NCI-H446 treated with DMSO at 0.1 percent for 48 hours (cell line): Measurements from ENCODE around the gene BCKDHA.
"Not testable (repeated sequence)": the region's sequence is repeated elsewhere in the genome, so short reads cannot be mapped to it uniquely, and the experiment has no call there.

ENCODE experiments used
- DNase-seq: peaks from one replicate; lab custom pipeline; 2025; lab: John Stamatoyannopoulos, UW

Gene BCKDHA

GRCh38 chr19:41405776-41406175 is 8.2 kb downstream of the BCKDHA start:
- no peak for DNase-seq

- no peak for DNase-seq
Measured at GRCh38 chr19:41407271-41407670, 9.7 kb downstream of the BCKDHA start.

DNA sequence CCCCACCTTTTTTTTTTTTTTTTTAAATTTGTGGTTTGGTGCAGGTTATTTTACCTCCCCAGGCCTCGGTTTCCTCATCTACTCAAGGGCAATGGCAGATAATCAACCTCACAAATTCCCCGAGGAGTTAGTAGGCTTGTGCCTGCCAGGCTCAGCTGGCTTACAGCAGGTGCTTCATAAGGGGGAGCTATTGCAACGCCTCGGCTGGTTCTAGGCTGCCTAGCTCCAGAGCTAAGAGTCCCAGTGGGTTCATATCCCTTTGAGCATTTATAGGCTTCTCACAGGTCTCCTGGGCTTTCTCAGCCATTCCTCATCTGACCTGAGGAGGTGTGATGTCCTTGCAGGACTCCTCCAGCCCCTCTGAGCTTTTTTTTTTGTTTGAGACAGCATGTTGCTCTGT is 10.6 kb downstream of the BCKDHA start:
- no peak for DNase-seq

DNA sequence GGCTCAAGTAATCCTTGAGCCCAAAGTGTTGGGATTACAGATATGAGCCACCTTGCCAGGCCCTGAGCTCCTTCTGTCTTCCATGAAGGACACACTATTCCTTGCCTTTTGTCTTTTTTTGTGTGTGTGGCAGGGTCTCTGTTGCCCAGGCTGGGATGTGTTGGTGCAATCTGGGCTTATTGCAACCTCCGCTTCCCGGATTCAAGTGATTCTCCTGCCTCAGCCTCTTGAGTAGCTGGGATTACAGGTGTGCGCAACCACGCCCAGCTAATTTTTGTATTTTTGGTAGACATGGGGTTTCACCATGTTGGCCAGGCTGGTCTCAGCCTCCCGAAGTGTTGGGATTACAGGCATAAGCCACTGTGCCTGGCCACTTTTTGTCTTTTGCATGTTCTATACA is 11.2 kb downstream of the BCKDHA start:
- DNase-seq, result not testable (repeated sequence)

DNA sequence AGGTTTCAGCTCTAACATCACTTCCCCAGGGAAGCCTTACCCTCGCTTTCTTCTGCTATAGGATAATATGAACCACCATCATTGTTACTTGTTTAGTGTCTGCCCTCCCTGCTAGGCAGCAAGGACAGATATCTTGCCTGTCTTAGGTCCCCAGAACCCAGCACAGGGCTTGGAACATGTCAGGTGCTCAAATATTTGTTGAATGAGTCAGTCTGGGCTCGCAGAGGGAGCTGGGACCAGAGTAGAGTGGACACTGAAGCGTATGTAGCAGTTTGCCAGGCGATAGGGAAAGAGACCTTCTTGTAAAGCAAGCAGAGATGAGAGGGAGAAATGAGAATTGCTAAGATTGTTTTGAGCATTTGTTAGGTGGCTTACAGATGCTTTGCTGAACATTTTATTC is 11.7 kb downstream of the BCKDHA start:
- DNase-seq, result no peak

GRCh38 chr19:41410336-41411054 is 12.9 kb downstream of the BCKDHA start:
- no peak for DNase-seq

DNA sequence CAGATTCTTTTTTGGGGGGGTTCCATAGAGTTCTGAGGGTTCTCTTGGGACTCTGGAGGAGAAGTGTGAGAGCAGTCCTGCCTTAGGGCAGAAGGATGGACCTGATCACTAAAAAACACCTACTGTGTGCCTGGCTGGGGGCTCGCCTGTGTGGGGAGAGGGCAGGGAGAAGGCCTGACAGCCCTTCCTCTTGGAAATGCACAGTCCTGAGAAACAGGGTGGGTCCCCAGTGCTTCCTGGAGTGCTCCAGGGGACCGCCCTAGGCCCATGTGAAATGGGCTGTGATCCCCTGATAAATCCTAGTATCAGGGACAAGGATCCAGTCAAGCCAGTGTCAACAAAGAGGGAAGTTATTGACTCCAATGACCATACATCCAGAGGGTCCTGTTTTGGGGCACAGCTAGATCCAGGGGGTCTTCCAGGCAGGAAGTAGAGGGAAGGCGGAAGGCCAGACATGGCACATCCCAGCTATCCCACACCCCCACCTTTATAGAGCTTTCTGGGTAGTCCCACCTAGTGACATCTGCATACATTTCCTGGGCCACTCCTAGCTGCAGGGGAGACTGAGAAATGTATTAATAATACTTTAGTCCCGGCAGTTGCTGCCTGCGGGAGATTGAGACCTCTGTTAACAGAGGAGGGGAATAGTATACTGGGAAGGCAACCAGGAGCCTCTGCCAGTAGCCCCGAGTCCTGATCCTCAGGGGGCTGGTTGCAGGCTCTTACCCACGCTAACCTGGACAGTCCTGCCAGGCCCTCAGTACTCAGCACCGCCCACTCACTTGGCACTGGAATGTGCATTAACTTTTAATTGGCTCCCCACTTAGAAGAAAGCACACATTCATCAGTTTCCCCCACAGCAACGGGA is 13.7 kb downstream of the BCKDHA start:
- no peak for DNase-seq

DNA sequence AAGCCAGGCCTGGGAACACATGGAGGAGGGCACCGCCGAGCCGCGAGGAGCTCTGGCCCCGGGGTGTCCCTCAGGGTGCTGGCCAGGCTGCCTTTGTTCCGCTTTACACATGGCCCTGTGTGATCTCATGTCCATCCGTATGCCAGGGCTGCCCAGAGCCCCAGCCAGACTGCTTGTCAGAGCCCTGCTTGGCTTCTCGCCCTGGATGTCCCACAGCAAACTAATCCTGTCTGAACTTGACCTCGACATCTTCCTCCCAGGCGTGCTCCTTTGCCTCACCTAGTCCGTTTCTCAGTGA is 14.3 kb downstream of the BCKDHA start:
- DNase-seq, result no peak

GRCh38 chr19:41412953-41413352 is 15.3 kb downstream of the BCKDHA start:
- DNase-seq, result no peak

DNA sequence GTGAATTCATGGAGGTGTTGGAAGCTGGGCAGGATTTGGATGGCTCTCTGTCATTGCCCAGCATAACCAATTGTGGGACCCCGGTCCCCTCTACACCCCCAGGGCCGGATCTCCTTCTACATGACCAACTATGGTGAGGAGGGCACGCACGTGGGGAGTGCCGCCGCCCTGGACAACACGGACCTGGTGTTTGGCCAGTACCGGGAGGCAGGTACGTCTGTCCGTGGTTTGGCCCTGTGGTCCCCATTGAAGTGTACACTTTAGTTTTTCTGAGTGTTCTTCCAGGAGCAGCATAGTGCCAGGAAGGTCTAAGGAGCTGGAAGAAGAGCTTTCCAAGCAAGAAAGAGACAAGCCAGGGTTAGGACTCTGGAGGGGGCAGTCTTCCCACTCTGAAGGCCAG is 16.3 kb downstream of the BCKDHA start:
- no peak for DNase-seq

GRCh38 chr19:41414461-41414860 is 16.8 kb downstream of the BCKDHA start:
- no peak for DNase-seq

- no peak for DNase-seq
Measured at GRCh38 chr19:41415154-41415571, 17.5 kb downstream of the BCKDHA start.

DNA sequence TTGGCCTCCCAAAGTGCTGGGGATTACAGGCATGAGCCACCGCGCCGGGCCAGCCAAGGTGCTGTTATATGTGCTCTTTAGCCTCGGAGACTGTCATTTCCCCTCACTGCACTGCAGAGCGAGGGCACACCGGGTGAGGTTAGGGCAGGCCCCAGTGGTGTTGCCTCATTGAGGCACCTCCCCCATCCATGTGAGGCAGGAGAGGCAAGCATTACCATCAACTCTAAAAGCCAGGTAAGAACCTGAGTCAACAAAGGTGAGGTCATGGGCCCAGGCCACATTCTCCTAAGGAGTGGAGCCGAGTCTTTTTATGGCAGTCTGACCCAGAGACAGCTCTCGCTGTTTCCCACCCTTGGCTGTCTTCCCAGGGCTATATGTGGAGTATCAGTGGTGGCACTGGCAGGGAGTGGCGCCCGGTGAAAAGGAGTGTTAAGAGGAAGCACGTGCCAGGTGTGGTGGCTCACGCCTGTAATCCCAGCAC is 18.6 kb downstream of the BCKDHA start:
- DNase-seq, result no peak

DNA sequence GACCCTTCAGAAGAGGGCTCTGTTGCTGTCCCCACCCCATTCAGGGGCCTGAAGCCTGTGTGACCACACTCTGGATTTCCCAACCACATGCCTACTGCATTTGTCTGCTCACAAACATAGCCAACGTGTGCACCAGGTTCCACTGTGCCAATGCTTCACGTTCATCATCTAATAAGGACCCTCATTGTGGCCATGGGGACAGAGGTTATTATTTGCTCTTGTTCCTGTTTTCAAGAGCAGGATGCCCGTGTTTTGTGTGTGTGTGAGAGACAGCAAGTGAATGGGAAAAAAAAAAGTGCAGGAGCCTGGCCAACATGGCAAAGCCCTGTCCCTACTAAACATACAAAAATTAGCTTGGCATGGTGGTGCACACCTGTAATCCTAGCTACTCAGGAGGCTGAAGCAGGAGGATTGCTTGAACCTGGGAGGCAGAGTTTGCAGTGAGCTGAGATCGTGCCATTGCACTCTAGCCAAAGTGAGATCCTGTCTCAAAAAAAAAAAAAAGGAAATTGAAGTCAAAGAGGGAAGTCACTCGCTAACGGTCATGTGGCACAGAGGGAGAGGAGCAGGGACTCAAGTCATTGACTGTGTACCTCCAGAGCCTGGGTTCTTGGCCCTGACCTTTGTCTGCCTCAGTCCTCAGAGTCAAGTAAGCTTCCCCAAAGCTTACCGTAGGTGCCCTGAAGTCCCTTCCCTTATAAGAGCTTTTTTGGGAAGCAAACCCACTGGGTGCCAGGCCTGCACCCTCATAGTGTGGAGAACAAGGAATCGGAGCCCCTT is 22.7 kb downstream of the BCKDHA start:
- no peak for DNase-seq

DNA sequence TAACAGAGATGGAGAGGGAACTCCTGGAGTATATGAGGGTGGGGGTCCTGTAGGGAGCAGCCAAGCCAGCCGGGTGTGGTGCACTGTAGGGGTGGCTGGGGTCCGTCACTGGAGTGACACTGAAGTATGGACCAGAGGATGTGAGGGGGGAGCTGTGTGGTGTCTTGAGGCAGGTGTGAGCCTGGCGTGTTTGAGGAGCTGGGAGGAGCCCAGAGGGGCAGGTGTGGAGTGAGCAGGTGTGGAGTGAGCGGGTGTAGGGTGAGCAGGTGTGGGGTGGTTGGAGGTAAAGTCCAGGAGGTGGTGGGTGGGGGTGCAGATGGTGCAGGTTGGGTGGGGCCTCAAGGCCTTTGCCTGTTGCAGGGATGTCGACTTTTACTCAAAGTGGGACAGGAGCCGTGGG is 23.7 kb downstream of the BCKDHA start:
- no peak for DNase-seq

DNA sequence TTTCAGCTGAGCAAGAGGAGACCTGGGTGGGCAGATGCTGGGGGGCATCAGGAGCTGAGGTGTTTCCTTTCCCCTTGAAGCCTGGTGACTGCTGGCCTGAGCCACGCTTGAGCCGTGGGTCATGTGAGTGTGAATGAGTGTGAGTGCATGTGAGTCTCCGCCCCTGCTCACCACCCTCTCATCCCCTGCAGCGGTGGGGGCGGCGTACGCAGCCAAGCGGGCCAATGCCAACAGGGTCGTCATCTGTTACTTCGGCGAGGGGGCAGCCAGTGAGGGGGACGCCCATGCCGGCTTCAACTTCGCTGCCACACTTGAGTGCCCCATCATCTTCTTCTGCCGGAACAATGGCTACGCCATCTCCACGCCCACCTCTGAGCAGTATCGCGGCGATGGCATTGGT is 24.4 kb downstream of the BCKDHA start:
- no peak for DNase-seq

GRCh38 chr19:41422456-41422855 is 24.8 kb downstream of the BCKDHA start:
- no peak for DNase-seq

GRCh38 chr19:41422955-41423354 is 25.3 kb downstream of the BCKDHA start:
- DNase-seq, result no peak

DNA sequence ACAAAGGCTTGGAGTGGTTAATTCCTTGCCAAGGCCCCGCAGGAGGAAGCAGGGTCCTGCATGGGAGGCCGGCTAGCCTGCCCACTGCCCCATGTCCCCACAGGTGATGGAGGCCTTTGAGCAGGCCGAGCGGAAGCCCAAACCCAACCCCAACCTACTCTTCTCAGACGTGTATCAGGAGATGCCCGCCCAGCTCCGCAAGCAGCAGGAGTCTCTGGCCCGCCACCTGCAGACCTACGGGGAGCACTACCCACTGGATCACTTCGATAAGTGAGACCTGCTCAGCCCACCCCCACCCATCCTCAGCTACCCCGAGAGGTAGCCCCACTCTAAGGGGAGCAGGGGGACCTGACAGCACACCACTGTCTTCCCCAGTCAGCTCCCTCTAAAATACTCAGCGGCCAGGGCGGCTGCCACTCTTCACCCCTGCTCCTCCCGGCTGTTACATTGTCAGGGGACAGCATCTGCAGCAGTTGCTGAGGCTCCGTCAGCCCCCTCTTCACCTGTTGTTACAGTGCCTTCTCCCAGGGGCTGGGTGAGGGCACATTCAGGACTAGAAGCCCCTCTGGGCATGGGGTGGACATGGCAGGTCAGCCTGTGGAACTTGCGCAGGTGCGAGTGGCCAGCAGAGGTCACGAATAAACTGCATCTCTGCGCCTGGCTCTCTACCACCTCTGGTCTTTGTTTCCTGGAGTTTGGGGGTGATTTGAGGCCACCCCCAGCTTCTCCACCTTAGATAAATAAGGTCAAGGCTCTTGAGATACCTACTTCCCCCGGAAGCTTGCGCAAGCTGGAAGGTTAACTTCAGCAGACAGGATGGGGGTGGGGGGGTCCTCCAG is 26.9 kb downstream of the BCKDHA start:
- no peak for DNase-seq

DNA sequence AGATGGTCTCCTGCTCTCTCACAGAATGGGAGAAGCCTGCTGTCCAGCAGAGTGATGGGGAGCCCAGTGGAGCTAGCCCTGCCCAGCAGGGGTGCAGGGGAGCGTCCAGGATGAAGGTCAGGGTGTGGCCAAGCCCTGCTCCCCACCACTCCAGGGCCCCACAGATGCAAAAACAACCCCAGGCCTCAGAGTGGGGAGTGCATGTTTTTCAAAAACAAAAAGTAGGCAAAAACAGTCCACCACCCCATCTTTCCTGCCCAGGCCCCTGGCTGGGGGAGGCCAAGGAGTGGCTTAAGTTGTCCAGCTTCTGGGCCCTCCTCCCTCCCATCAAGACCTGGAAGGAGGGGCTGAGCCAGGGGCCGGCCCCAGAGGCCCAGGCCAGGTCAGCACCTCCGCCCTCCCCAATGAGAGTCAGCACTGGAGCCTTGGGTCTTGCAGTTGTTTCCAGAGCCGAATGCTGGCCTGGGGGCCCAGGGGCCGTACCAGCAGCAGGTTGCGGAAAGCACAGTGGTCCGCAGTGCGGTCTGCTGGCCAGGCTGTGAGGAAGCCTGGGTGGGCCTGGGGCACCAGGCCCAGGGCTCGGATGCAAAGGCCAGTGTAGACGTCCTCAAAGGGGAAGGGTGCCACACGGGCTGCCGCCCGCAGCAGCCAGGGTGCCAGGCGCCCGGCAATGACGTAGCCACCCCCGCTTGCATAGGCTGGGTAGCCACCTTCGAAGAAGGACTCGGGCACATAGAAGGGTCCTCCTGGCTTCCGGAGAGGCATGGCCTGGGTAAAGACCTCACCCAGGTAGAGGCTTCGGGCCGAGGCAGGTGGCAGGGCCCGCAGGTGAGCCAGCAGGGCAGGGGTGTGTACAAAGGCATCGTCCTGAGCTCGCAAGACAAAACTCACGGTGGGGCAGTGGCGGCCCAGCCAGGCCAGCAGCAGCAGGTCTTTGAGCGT is 27.8 kb downstream of the BCKDHA start:
- no peak for DNase-seq
